ENCODE data around the gene PARVG. TPM values are rescaled to one million over a fixed set of nuclear protein-coding genes. Genes with fewer than 3 reads are reported as not detected.
A peak's percentile ranks its signal among the peaks of the same experiment; 100 is the strongest.

The PARVG gene
- total RNA-seq, 4 donors from 2014 or later = 0.19 to 4.8 (median 2.7) TPM

DNA sequence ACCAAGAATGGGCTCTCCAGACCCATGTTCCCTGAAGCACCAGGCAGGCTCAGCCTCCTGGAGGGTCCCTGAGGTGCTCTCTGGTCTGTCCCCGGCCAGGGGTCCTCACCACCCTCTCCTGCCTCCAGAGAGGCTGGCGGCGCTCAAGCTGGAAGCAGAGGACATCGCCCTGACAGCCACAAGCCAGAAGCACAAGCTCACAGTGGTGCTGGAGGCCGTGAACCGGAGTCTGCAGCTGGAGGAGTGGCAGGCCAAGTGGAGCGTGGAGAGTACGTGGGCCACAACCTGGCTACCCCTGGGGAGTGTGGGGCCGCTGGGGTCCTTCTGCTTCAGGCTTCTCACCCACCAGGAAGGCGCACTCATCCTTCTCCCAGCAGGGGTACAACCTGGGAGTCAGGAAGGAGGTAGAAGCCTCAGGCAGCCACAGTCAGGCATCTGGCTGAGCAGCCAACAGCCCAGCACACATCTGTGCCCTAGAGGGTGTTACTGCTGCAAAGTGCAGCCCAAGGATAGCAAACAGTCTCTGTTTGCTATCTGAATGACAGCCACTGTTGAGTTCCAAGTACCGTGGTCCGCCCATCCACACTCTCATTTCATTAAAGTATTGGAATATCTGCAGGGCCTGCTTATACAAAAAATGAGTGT is 8.4 kb downstream of the PARVG start:
- Histone ChIP-seq H3K36me3 (no peaks in the 10 kb centered on the region), H3K27ac (no peak overlapping the region), H3K9me3 (no peaks in the 10 kb centered on the region), H3K27me3 (peaks cover 0 to 5% (median 0%) of the 10 kb centered on the region in 3 donors), H3K4me3 (no peak overlapping the region), H3K4me1 (no peaks in the 10 kb centered on the region)
- DNase-seq (no peak), ATAC-seq (no peak)
- intact Hi-C loops (cut with DNase I; ENCODE audit: low total_unique reads) = no loop called here
- in situ Hi-C loops (cut with MboI; ENCODE audit: low sequenced_read_pairs in 4 of 4) = no loop called here
- TF ChIP-seq, protein P1, sequence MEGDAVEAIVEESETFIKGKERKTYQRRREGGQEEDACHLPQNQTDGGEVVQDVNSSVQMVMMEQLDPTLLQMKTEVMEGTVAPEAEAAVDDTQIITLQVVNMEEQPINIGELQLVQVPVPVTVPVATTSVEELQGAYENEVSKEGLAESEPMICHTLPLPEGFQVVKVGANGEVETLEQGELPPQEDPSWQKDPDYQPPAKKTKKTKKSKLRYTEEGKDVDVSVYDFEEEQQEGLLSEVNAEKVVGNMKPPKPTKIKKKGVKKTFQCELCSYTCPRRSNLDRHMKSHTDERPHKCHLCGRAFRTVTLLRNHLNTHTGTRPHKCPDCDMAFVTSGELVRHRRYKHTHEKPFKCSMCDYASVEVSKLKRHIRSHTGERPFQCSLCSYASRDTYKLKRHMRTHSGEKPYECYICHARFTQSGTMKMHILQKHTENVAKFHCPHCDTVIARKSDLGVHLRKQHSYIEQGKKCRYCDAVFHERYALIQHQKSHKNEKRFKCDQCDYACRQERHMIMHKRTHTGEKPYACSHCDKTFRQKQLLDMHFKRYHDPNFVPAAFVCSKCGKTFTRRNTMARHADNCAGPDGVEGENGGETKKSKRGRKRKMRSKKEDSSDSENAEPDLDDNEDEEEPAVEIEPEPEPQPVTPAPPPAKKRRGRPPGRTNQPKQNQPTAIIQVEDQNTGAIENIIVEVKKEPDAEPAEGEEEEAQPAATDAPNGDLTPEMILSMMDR (IDR thresholded peaks at IDR 0.05 in 4 of 5, conservative IDR thresholded peaks at IDR 0.05 in 1 of 5) = no peak
- TF ChIP-seq POLR2A (IDR thresholded peaks at IDR 0.05) = no peak

- no peak for TF ChIP-seq POLR2A (IDR thresholded peaks at IDR 0.05)
- TF ChIP-seq, protein P1 (IDR thresholded peaks at IDR 0.05 in 4 of 5, conservative IDR thresholded peaks at IDR 0.05 in 1 of 5) = no peak
Observed at GRCh38 chr22:44190381-44190976, 9.8 kb downstream of the PARVG start.

DNA sequence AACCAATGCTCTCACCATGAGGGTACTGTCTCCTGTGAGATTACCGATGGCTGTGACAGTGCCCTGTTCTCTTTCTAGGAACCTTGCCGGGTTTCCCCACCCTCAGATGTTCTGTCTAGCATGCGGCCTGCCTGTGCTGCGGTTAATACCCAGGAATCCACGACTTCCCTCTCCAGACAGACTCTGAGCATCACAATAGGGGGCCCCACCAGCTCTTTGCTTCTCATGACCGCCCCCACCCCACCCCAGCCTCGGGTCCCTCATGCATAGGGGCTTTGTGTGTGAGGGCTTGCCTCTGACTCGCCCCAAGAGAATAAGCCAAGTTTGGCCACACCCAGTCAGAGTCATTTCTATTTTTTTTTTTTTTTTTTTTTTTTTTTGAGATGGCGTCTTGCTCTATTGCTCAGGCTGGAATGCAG is 10.3 kb downstream of the PARVG start:
- no peak for ATAC-seq
- in situ Hi-C loops (cut with MboI; ENCODE audit: low sequenced_read_pairs in 4 of 4) = no loop called here

More at GRCh38 chr22:44190381-44190976, 9.8 kb downstream of the PARVG start:
- no peak overlapping the region for H3K4me3 ChIP-seq
- DNase-seq (peak in 1 of 2 donors; percentile 2), ATAC-seq (no peak)
- peaks cover 0 to 5% (median 4%) of the 10 kb centered on the region in 3 donors for H3K27me3 ChIP-seq
- no peaks in the 10 kb centered on the region for H3K9me3 ChIP-seq
- in situ Hi-C loops (cut with MboI; ENCODE audit: low sequenced_read_pairs in 4 of 4) = no loop called here
- no peaks in the 10 kb centered on the region for H3K4me1 ChIP-seq
- H3K27ac ChIP-seq = no peak overlapping the region
- intact Hi-C loops (cut with DNase I; ENCODE audit: low total_unique reads) = no loop called here
- no peaks in the 10 kb centered on the region for H3K36me3 ChIP-seq

DNA sequence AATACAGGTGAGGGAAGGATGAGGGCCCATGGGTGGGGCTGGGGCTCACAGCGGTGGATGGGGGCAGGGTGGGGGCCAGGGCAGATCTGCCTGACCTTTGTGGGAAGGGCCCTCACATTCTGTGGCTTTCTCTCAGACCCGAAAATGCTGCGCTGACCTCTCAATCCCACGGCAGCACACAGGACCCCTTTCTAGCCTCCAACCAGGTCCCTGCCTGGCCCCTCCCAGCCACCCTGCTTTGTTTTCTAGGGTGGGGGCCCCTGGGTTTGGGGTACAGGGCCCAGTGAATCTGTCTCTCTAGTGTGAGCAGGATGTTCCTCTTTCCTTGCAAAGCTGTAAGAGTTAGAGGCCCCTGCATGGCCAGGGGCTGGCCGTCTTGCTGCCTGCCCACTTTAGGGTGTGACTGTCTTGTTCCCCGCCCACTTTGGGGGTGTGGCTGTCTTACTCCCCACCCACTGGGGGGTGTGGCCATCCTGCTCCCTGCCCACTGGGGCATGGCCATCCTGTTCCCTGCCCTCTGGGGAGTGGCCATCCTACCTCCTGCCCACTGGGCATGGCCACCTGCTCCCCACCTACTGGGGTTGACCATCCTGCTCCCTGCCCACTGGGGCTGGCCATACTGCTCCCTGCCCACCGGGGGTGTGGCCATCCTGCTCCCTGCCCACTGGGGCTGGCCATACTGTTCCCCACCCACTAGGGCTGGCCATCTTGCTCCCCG is 11.5 kb downstream of the PARVG start:
- TF ChIP-seq POLR2A (IDR thresholded peaks at IDR 0.05) = no peak
- TF ChIP-seq, protein P1 (IDR thresholded peaks at IDR 0.05 in 4 of 5, conservative IDR thresholded peaks at IDR 0.05 in 1 of 5) = no peak
- Histone ChIP-seq H3K36me3 (no peaks in the 10 kb centered on the region), H3K27ac (no peak overlapping the region), H3K27me3 (peaks cover 0 to 6% (median 5%) of the 10 kb centered on the region in 3 donors), H3K4me1 (no peaks in the 10 kb centered on the region), H3K9me3 (no peaks in the 10 kb centered on the region), H3K4me3 (no peak overlapping the region)
- intact Hi-C loops (cut with DNase I; ENCODE audit: low total_unique reads) = no loop called here
- no peak for ATAC-seq
- no peak for DNase-seq
- in situ Hi-C loops (cut with MboI; ENCODE audit: low sequenced_read_pairs in 4 of 4) = no loop called here

More for the DNA sequence above, 10.3 kb downstream of the PARVG start:
- TF ChIP-seq, protein P1 (IDR thresholded peaks at IDR 0.05 in 4 of 5, conservative IDR thresholded peaks at IDR 0.05 in 1 of 5) = no peak
- TF ChIP-seq POLR2A (IDR thresholded peaks at IDR 0.05) = no peak
- intact Hi-C loops (cut with DNase I; ENCODE audit: low total_unique reads) = no loop called here
- Histone ChIP-seq H3K9me3 (no peaks in the 10 kb centered on the region), H3K4me3 (no peak overlapping the region), H3K27me3 (peaks cover 0 to 5% (median 4%) of the 10 kb centered on the region in 3 donors), H3K27ac (no peak overlapping the region), H3K36me3 (no peaks in the 10 kb centered on the region), H3K4me1 (no peaks in the 10 kb centered on the region)
- DNase-seq = peak in 1 of 2 donors; percentile 9

Data from gastrocnemius medialis (tissue), 4 donors.